Endodermal cell (in vitro differentiated cells): ENCODE results near the gene CBLN3. TPM values are rescaled to one million over a fixed set of nuclear protein-coding genes. Genes with fewer than 3 reads are reported as not detected.

Experiments used
- DNase-seq: peaks from one replicate; pipeline ENCODE4 v3.0.0-alpha.2; 2017
- H3K27ac ChIP-seq: 2 replicates; pipeline ENCODE4 v1.5.1; 2013; ENCODE audit warnings: mild to moderate bottlenecking, low read depth, low read length, moderate library complexity
- H3K27me3 ChIP-seq: 2 replicates; pipeline ENCODE4 v1.6.1; 2013; ENCODE audit warnings: mild to moderate bottlenecking, low read length, moderate library complexity; ENCODE audit not compliant: insufficient read depth, control insufficient read depth, poor library complexity, severe bottlenecking
- H3K36me3 ChIP-seq: 2 replicates; pipeline ENCODE4 v1.7.0; 2013; ENCODE audit warnings: mild to moderate bottlenecking, low read length, moderate library complexity; ENCODE audit not compliant: control insufficient read depth, insufficient read depth
- H3K4me1 ChIP-seq: one replicate; pipeline ENCODE4 v1.7.0; 2013; ENCODE audit warnings: low read length; ENCODE audit not compliant: control insufficient read depth, insufficient read depth
- H3K4me3 ChIP-seq: 2 replicates; pipeline ENCODE4 v1.5.1; 2013; ENCODE audit warnings: mild to moderate bottlenecking, low read length, moderate library complexity
- H3K9ac ChIP-seq: 2 replicates; pipeline ENCODE4 v1.6.1; 2013; ENCODE audit warnings: mild to moderate bottlenecking, low read length, moderate library complexity; ENCODE audit not compliant: poor library complexity, severe bottlenecking; ENCODE audit errors: extremely low read depth
- H3K9me3 ChIP-seq: 2 replicates; pipeline ENCODE4 v1.6.1; 2013; ENCODE audit warnings: mild to moderate bottlenecking, low read length, moderate library complexity; ENCODE audit not compliant: control insufficient read depth
- H3K27ac Mint-ChIP-seq: 2 replicates; pipeline ENCODE4 v1.8.0; 2020; ENCODE audit warnings: mixed read lengths
- H3K27me3 Mint-ChIP-seq: 2 replicates; pipeline ENCODE4 v1.8.0; 2021; ENCODE audit warnings: mild to moderate bottlenecking, mixed read lengths; ENCODE audit not compliant: insufficient read depth
- H3K36me3 Mint-ChIP-seq: 2 replicates; pipeline ENCODE4 v1.8.0; 2020; ENCODE audit warnings: low read depth, mixed read lengths
- H3K4me1 Mint-ChIP-seq: 2 replicates; pipeline ENCODE4 v1.8.0; 2020; ENCODE audit warnings: mixed read lengths
- H3K4me3 Mint-ChIP-seq: 2 replicates; pipeline ENCODE4 v1.8.0; 2020; ENCODE audit warnings: mild to moderate bottlenecking, moderate library complexity, mixed read lengths
- H3K9me3 Mint-ChIP-seq: 2 replicates; pipeline ENCODE4 v1.8.0; 2020; ENCODE audit warnings: mild to moderate bottlenecking, mixed read lengths
- WGBS, 2 experiments: methylation state at CpG; one replicate each; pipeline versions ENCODE4 v1.1.5 to v1.1.7; 2013; ENCODE audit warnings: missing lambda C conversion rate in 2 of 2, mixed read lengths in 1 of 2; ENCODE audit not compliant: insufficient coverage in 1 of 2, insufficient read length in 1 of 2; 5-methylcytosine and 5-hydroxymethylcytosine counted together
- total RNA-seq, 2 donors: library from RNA; stranded (reverse); fragmentation: NEBNext Ultra II Directional in 1 of 2; extraction: Animal tissue kit (Norgen Biotek cat#: 25700) in 1 of 2; gene quantifications; 2 replicates in 1 of 2; 3 replicates in 1 of 2; pipeline ENCODE4 v1.2.1, GENCODE V29; 2021
- TF ChIP-seq, protein P1 (sequence below): fragments of 200-600 bp; sonication (generic); conservative IDR thresholded peaks from 2 replicates; pipeline ENCODE4 v1.5.0; 2021; ENCODE audit warnings: antibody characterized with exemption, mild to moderate bottlenecking

CBLN3 gene
- total RNA-seq, 2 donors from 2014 or later: 2.1 to 2.4 TPM

DNA sequence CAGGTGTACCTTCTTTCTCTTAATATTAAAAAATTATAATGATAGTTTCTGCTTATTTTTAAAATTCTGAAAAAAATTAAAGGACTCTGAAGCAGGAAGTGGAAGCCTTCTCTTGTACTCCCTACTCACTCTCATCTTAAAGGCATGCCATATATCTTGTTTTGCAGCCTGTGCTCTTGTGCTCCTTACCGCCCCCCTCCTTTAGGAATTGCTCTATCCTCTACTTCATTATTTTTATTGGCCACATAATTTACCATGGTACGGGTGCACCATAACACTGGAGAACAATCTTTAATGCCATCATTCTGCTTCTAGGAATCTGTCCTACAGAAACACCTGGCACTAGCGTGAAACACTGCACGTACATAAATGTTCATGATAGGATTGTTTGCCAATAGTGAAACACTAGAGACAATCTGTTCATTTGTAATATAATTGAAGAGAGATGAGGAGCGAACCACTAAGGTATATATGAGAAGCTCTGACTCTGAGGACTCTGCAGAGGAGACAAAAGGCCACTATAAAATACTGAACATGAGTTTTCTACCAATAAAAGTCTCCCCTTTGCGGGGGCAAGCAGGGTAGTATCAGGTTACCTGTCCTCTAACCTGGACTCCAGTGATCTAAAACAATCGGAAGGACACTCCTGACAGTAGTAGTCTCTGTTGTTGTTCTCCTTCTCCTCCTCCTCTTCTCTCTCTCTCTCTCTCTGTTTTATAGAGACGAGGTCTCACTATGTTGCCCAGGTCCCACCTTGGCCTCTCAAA, 37.0 kb downstream of the CBLN3 start:
- peaks cover 31% of the 10 kb centered on the region for H3K4me1 Mint-ChIP-seq
- Histone ChIP-seq H3K4me1 (peaks cover 4% of the 10 kb centered on the region), H3K27ac (no peak overlapping the region), H3K9me3 (no peaks in the 10 kb centered on the region), H3K4me3 (no peak overlapping the region), H3K9ac (no peak overlapping the region), H3K36me3 (no peaks in the 10 kb centered on the region), H3K27me3 (peaks cover 11% of the 10 kb centered on the region)
- H3K27me3 Mint-ChIP-seq: peaks cover 25% of the 10 kb centered on the region
- DNase-seq: no peak
- no peaks in the 10 kb centered on the region for H3K9me3 Mint-ChIP-seq
- no peaks in the 10 kb centered on the region for H3K36me3 Mint-ChIP-seq
- 87 to 90% methylated on average over 5 to 8 of the region's 8 CpGs for WGBS, 2 experiments
- TF ChIP-seq, protein P1, sequence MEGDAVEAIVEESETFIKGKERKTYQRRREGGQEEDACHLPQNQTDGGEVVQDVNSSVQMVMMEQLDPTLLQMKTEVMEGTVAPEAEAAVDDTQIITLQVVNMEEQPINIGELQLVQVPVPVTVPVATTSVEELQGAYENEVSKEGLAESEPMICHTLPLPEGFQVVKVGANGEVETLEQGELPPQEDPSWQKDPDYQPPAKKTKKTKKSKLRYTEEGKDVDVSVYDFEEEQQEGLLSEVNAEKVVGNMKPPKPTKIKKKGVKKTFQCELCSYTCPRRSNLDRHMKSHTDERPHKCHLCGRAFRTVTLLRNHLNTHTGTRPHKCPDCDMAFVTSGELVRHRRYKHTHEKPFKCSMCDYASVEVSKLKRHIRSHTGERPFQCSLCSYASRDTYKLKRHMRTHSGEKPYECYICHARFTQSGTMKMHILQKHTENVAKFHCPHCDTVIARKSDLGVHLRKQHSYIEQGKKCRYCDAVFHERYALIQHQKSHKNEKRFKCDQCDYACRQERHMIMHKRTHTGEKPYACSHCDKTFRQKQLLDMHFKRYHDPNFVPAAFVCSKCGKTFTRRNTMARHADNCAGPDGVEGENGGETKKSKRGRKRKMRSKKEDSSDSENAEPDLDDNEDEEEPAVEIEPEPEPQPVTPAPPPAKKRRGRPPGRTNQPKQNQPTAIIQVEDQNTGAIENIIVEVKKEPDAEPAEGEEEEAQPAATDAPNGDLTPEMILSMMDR: peak; percentile 35
- no peak overlapping the region for H3K27ac Mint-ChIP-seq
- no peak overlapping the region for H3K4me3 Mint-ChIP-seq

DNA sequence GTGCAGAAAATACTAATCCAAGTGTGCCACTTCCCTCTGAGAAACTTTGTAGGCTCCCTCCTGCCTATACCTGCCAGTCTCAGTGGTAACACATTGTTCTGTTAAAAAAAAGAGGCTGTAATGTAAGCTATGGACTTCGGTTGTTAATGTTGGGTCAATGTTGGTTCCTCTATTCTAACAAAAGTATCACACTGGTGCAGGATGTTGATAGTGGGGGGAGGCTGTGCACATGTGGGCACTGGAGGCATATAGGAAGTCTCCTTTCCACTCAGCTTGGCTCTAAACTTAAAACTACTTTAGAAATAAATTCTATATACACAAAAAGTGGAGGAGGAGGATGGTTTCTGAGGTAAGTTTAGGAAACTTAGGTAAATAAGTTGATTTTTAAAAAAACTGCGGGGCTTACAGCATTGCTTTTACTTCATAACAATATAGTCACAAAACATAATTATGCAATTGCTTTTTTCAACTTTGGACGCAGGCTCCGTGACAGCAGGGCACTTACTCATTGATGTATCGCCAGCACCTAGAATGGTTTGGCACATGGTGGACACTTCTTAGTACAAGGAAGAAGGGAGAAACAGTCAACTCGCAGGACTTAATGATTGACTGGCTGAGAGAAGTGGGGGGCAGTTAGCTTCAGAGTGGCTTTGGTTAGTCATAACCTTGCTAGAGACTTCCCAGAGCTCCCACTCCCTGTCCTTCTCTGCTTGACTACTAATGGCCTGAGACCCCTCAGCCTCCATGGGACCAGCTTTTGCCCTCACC, 38.6 kb downstream of the CBLN3 start:
- Mint-ChIP-seq H3K27me3 (peaks cover 32% of the 10 kb centered on the region), H3K4me1 (peaks cover 26% of the 10 kb centered on the region), H3K9me3 (no peaks in the 10 kb centered on the region), H3K27ac (no peak overlapping the region), H3K4me3 (no peak overlapping the region), H3K36me3 (no peaks in the 10 kb centered on the region)
- Histone ChIP-seq H3K9me3 (no peaks in the 10 kb centered on the region), H3K4me1 (peaks cover 4% of the 10 kb centered on the region), H3K9ac (no peak overlapping the region), H3K36me3 (no peaks in the 10 kb centered on the region), H3K4me3 (no peak overlapping the region), H3K27ac (no peak overlapping the region), H3K27me3 (peaks cover 20% of the 10 kb centered on the region)
- DNase-seq: no peak
- TF ChIP-seq, protein P1: no peak
- WGBS, 2 experiments: 94 to 98% methylated on average over 4 to 6 of the region's 6 CpGs

DNA sequence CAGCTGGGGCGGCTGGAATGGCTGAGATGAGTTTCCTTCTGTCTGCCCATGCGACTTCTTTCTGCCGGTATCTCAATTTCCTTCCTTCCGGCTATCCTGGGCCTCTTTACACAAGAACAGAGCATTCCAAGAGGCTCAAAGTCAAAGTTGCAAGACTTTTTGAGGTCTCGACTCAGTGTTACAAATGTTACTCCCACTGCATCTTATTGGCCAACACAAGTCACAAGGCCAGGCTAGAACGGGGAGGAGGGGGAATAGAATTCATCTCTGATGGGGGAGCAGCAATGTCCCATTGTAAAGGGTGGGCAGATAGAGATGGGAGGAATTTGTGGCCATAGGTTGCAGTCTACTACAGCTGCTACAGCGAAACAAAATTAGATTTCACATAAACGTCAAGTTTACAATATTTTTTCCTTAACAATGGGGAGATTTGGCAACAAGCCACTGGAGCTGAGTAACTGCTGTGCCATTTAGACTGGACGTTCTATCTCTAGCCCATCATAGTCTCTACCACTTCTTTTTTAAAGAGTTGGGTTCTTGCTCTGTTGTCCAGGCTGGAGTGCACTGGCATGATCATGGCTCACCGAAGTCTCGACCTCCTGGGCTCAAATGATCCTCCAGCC, 40.1 kb downstream of the CBLN3 start:
- Mint-ChIP-seq H3K36me3 (no peaks in the 10 kb centered on the region), H3K27ac (peak overlapping the region; percentile 35), H3K4me3 (no peak overlapping the region), H3K9me3 (no peaks in the 10 kb centered on the region), H3K4me1 (peaks cover 23% of the 10 kb centered on the region), H3K27me3 (peaks cover 37% of the 10 kb centered on the region)
- Histone ChIP-seq H3K4me1 (peaks cover 4% of the 10 kb centered on the region), H3K27ac (no peak overlapping the region), H3K36me3 (no peaks in the 10 kb centered on the region), H3K4me3 (no peak overlapping the region), H3K9ac (no peak overlapping the region), H3K27me3 (peaks cover 20% of the 10 kb centered on the region), H3K9me3 (no peaks in the 10 kb centered on the region)
- TF ChIP-seq, protein P1: no peak
- WGBS, 2 experiments: 78 to 85% methylated on average over 8 to 11 of the region's 11 CpGs
- DNase-seq: no peak
